Epithelial cell of prostate (primary cell): ENCODE data around the gene CYP4V2.
A peak's percentile ranks its signal among the peaks of the same experiment; 100 is the strongest.

Source experiments
- DNase-seq: peaks from one replicate; pipeline ENCODE4 v3.0.0-alpha.2; 2011; ENCODE audit warnings: low read depth, low spot score
- H3K27ac ChIP-seq: fragments of 450-650 bp; 2 replicates; pipeline ENCODE4 v1.5.1; 2017; ENCODE audit warnings: mild to moderate bottlenecking

Gene CYP4V2

DNA sequence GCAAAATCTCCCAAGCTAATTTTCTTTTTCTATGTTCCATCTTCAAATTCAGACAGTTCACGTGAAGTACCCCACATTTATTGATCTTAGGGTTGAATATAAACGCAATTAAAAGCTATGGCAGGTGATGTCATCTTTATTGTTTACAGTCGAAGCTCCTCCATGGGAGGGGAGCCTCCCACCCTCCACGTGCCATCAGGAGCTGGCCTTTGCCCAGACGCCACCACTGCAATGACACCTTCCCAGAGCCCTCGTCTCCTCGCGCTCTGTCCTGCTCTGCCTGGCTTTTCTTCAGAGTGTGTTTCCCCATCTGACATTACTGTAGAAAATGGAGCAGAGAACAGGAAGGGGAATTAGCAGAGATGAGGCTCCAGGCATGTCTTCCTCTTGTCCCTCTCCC, 18.8 kb upstream of the CYP4V2 start:
- H3K27ac ChIP-seq = no peak overlapping the region
- no peak for DNase-seq

DNA sequence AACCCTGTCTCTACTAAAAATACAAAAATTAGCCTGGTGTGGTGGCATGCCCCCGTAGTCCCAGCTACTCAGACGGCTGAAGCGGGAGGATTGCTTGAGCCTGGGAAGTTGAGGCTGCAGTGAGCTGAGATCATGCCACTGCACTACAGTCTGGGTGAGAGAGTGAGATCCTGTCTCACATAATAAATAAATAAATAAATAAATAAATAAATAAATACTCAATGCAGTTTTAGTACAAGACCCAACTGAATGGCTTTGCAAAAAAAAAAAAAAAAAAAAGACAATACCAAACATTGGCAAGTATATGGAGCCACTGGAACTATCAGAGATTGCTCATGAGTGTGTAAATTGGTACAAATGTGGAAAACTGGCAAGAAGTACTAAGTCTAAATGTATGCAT, 3.3 kb upstream of the CYP4V2 start:
- no peak overlapping the region for H3K27ac ChIP-seq
- DNase-seq = no peak

DNA sequence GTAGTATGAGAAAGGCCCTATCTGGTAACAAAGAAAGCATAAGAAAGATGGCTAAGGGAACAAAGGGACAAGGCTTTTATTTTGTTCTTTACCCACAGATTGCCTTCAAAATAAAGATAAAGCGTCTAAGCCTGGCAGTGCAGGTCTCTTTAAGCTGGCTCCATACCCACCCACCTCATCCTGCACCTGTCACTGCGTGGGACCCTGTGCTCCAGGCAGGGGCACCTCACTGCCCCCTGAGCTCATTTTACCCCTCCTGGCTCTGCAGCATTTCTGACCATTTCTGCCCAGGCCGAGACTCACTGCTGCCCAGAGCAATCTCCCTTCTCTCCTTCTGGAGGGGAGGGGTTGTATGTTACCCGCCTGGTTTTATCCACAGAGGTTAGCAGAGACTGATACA, 1.7 kb upstream of the CYP4V2 start:
- no peak overlapping the region for H3K27ac ChIP-seq

DNA sequence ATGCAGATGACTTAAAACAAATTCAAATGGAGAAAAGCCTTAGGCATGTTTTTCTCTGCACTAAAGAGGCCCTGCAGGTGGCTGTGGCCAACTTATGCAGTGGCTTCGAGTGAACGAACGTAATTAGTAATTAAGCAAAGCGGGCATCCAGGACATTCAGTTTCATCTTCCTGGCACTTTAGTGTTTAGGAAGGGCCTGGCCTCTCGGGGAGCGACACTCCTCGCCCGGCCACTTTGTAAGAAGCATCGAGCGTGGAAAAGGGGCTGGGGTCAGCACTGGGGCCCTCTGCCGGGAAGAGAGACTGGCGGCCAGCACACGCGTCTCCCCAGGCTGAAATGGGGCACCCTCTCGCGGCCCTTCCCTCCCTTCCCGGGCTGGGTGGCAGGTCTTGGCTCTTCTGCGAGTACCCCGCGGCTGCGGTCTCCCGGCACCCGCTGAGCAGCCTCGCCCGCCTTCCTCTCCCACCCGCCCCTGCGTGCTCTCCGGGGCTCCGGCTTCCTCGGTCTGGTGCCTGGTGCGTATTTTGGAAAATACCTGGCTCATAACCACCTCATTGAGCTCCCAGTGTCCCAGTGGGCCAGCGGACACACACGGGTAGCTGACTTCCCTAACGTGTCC, 677 bp upstream of the CYP4V2 start:
- H3K27ac ChIP-seq = peak overlapping the region; percentile 82
- no peak for DNase-seq

More for the DNA sequence above, 1.7 kb upstream of the CYP4V2 start:
- no peak for DNase-seq

DNA sequence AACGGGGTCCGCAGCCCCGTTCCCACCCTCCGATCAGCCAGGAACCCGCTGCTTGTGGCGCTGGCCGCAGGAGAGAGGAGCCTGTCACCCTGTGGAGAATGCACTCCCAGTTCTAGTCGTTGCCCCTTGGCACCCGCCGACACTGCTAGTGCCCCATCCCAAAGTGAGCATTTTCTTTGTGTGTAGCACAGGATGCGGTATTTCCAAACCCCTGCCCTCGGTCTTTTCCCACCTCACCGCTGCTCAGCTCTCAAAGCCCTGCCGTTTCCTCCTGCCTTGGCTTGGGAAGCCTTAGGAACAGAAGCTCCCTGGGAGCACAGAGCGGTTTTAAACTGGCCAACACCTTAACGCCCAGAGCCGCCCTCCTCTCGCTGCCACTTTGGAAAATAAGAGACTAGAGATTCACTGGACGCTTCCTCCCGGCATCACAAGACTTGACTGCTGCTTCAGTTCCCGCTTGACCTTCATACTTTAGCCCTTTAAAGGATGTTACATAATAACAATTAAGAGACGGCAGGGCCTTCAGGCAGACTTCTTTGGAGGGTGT, 772 bp downstream of the CYP4V2 start:
- H3K27ac ChIP-seq = peak overlapping the region; percentile 82
- DNase-seq = no peak

DNA sequence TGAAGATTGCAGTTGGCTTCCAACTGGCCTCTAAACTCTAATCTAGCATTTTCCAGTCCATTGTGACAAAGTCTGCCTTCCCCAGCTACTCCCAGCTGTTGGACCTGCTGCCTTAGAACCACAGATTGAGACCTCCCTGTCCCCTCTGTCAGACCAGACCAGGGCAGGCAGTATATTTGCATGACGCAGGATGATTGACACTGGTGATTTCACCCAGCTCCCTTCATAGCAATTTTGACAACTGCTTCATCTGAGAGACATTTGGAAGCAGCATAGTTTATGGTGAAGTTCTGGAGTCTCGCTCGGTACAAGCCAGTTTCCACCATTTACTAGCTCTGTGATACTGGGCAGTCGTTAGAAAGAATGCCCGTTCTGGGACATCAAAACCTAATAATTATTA, 2.5 kb downstream of the CYP4V2 start:
- no peak for DNase-seq
- H3K27ac ChIP-seq = no peak overlapping the region

DNA sequence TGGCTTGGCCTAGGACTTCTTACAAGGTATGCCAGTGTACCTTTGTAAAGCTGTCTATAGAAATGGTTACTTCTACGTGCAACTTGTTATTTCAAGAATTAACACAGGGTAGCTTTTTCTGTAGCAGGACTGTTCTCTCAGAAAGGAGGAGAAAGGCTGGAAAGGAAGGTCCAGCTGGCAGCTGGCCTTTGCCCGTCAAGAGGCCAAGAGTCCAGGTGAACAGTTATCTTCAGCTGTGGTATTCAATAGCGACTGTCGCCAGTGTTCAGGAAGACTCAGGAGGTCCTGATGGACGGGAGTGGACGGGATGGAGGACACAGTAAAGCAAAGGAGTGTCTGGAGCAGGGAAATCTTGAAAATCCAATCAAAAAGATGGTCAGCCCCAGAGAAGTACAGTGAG, 4.7 kb downstream of the CYP4V2 start:
- no peak overlapping the region for H3K27ac ChIP-seq
- no peak for DNase-seq

DNA sequence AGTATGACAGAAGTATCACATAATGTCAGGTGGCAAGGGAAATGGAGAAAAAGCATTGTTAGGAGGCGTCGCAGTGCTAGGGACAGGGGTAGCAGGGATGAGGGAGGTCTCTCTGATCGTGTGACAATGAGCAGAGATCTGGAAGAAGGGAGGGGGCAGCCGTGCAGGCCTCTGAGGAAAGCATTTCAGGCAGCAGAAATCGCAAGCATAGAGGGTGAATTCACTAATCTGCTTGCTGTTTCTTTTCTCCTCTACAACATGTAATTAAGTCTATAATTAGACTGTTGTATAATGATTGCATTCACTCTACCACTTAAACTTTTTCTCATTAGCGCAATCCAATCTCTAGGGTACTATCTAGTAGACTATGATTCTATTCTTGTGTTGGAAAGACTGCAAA, 9.1 kb downstream of the CYP4V2 start:
- no peak for DNase-seq
- no peak overlapping the region for H3K27ac ChIP-seq

DNA sequence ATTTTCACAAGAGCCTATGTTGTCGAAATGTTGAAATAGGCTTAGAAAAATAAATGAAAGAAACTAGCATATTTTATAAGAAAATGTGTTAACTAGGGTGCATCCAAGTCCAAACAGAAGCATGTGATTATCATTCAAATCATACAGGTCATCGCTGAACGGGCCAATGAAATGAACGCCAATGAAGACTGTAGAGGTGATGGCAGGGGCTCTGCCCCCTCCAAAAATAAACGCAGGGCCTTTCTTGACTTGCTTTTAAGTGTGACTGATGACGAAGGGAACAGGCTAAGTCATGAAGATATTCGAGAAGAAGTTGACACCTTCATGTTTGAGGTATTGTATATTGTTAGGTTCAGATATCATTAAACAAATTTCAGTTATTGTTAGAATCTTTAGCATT, 9.6 kb downstream of the CYP4V2 start:
- DNase-seq = no peak
- H3K27ac ChIP-seq = no peak overlapping the region

DNA sequence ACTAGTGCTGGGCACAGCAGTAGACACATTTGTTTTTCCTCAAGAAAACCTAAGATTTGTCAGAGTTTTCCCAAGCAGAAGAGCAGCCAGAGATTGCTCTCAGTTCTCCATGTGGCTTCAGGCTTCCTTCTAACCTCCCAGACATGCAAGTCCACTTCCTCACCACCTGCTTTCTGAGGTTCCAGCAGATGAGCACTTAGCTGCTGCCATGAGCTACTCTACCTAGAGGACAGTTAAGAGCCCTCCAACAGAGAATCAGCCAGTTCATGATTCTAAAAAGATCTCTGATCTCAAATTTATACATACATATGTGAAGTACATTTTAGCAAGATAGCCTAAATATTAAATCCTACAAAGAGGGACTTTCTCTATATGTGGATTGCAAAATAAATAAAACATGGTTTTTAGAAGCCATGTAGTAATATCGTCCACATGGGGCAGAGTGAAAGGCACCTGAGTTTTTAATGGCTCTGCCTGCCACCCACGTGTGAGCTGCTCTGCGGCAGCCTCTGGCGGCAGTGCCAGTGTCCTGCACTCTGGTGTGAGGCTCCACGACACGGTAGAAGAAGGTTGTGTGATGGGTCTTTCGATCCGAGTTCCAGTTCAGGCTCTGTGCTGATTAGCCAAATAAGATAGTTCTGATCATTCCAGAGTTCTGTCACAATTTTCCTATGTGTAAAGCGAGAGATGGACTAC, 10.3 kb downstream of the CYP4V2 start:
- DNase-seq = no peak
- H3K27ac ChIP-seq = no peak overlapping the region

DNA sequence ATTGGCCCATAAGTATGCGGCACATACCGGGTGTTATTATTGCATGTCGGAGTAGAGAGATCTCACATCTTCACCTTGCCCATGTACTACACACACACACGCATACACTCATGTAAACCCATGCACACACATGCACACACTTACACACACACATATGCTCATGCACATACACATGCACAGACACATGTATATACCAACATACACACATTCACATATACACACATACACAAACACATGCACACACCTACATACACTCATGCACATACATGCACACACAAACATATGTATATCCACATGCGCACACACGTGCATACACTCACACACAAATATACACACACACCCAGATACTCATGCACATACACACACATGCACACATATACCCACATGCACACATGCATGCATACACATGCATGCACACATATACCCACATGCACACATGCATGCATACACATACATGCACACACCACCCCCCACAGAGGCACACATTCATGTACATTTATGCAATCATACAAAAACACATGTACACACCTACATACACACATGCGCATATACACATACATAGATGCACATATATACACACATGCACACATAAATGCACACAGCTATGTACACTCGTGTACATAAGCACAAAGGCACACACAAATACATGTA, 11.2 kb downstream of the CYP4V2 start:
- no peak overlapping the region for H3K27ac ChIP-seq
- DNase-seq = no peak

DNA sequence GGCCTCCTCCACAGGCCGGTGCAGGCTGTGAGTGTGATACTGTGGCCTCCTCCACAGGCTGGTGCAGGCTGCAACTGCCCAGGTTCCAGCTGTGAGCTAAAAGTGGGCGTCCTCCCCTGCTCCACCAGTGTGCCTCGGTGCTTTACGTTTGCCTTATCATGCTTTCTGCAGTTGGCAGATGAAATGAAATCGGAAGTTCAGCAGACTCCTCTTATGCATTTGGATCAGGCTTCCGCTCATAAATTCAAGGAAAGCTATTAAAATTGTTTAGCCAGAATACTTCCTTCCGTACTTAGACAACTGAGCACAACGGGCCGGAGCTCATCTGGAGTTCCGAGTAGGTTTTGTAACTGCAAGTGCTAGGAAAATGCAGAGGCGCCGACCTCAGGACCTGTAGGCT, 12.0 kb downstream of the CYP4V2 start:
- no peak for DNase-seq
- H3K27ac ChIP-seq = peak overlapping the region; percentile 45

DNA sequence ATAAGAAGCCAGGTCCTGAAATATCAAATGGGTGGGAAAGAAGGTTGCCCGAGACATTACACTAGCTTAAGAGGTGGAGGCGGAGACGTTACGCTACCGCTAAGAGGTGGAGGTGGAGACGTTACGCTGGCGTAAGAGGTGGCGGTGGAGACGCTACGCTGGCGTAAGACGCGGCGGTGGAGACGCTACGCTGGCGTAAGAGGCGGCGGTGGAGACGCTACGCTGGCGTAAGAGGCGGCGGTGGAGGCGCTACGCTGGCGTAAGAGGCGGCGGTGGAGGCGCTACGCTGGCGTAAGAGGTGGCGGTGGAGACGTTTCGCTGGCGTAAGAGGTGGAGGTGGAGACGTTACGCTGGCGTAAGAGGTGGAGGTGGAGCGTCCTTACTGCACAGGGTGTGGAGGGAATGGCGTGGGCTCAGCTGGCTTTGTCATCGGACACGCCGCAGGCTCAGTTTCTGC, 12.8 kb downstream of the CYP4V2 start:
- DNase-seq = no peak
- peak overlapping the region; percentile 45 for H3K27ac ChIP-seq

DNA sequence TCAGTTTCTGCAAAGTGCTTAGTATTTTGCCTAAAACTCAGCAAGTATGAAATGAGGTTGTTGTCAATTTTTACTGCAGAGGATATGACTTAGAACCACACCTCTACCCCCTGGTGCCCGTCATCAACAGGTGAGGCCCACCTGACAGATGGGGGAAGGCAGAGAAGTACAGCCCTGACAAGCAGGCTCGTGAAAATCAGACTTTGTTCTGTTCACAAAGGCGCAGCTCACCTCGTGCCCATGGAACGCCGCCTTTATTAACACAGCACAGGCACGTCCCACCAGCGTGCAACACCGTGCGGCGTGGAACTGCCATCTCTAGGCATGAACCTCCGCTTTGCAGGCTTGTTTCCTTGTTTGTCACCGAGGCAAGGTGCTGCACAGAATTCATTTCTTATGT, 13.3 kb downstream of the CYP4V2 start:
- no peak for DNase-seq
- H3K27ac ChIP-seq = peak overlapping the region; percentile 45

DNA sequence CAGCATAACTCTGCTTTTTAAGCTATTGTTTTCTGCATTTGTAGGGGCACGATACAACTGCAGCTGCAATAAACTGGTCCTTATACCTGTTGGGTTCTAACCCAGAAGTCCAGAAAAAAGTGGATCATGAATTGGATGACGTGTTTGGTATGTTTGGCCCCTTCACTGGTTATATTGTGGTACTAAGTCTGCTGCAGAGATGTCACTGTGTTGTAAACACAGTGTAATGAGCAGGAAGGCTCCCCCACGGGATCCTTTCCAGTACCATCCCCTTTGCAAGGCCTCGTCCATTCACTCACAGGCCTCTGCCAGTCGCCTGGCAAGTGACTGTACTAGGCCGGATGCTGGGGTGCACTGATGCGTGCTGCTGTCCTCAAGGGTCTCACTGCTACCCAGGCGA, 13.8 kb downstream of the CYP4V2 start:
- H3K27ac ChIP-seq = no peak overlapping the region
- DNase-seq = no peak

DNA sequence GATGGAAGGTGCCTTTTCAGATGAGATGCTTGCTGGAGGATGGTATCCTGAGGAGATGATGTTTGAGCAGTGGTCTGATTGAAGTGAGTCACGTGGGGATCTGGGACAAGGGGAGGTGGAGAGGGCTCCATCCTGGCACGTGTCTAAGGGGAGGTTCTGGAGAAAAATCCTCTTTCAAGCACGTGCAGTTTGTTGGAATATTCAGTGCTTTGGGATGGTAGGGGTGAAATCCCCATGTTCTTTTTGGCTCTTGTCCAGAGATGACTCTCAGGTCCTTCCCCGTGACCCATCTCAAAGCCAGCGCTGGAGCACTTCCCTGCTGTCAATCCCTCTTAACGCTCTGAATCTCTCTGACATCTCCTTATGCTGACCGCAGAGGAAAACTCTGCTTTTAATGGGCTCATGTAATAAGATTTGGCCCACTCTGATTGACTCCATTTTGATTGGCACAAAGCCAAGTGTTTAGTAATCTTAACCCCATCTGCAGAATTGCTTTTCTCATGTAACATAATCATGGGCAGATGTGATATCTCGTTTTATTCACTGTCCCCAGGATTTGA, 25.2 kb downstream of the CYP4V2 start:
- DNase-seq = no peak

DNA sequence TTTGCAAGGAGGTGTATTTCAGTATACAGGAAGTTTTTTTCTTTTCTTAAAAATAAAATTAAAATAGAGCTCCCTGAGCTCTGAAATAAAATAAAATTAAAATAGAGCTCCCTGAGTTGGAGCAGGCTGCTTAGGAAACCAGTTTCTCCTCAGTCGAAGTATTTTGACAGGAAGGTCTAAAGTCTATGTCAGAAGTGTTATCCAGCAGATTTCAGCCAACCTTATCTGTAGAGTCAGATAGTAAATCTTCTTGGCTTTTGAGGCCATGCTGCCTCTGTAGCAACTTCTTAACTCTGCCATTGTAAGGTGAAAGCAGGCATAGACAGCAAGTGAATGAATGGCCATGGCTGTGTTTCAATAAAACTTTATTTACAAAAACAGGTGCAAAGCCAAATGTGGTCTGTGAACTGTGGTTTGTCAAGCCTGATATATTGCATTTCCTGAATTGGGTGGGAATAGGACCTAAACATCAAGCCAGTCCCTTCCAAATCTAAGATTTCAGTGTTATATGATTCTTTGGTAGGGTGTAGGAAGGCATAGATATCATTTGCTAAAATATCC, 26.4 kb downstream of the CYP4V2 start:
- no peak overlapping the region for H3K27ac ChIP-seq
- no peak for DNase-seq

More for the DNA sequence above, 25.2 kb downstream of the CYP4V2 start:
- H3K27ac ChIP-seq = no peak overlapping the region

DNA sequence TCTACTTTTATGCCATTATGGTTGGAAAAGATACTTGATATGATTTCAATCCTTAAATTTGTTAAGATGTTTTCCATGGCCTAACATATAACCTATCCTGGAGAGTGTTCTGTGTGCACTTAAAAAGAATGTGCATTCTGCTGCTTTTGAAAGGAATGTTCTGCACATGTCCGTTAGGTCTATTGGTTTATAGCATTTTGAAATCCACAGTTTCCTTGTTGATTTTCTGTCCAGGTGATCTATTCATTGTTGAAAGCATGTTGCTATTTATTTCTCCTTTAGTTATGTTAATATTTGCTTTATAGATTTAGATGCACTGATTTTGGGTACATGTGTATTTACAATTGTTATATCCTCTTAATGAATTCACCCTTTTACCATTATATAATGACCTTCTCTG, 30.3 kb downstream of the CYP4V2 start:
- no peak for DNase-seq

DNA sequence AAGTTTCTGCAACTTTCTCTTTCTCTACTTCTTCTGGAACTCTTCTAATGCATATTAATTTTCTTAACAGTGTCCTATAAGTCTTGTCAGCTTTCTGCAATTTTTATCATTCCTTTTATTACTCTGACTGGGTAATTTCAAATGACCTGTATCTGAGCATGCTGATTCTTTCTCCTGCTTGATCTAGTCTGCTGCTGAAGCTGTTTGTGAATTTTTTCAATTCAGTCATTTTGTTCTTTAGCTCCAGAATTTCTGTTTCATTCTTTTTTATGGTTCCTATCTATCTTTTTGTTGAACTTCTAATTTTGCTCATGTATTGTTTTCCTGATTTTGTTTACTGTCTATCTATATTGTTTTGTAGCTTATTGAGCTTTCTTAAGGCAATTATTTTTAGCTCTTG, 34.5 kb downstream of the CYP4V2 start:
- no peak for DNase-seq
- H3K27ac ChIP-seq = no peak overlapping the region

More for the DNA sequence above, 30.3 kb downstream of the CYP4V2 start:
- H3K27ac ChIP-seq = no peak overlapping the region

DNA sequence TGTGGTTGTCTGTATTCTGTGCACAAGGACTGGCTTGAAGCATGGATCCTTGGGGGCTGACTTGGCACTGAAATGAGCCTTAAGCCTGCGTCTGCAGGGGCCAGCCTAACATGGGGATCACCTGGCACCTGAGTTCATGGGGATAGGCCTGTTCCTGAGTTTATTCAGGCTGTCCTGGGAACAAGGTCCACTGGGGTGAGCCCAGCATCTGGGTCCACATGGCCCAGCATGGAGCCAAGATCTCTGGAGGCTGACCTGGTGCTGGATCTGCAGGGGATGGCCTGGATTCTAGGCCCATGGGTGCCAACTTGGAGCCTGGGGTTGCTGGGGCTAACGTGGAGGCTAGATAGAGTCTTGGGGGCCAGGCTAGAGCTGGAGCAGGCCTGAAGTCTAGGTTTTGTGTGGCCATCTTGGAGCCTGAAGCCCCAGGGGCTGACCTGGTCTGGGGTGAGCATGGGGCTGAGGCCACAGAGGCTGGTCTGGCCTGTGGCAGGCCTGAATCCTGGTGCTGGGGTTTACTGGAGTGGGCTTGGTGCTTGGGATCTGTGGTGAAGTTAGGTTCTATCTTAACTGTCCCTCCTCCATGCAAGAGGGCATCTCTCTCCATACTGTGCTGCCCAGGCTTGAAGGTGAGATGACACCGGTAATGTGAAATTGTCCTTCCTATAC, 35.3 kb downstream of the CYP4V2 start:
- no peak for DNase-seq
- no peak overlapping the region for H3K27ac ChIP-seq
